Small intestine (tissue), 7 donors: Measurements from ENCODE around the gene ZPR1. TPM values are rescaled to one million over a fixed set of nuclear protein-coding genes. Genes with fewer than 3 reads are reported as not detected.
A peak's percentile ranks its signal among the peaks of the same experiment; 100 is the strongest.

ENCODE experiments used
- DNase-seq, 2 donors: peaks; one replicate each; pipeline versions ENCODE4 v3.0.0 to v3.0.0-alpha.2; 2013
- FAIRE-seq: peaks from 2 replicates; lab custom pipeline; 2012; peaks lifted over from hg19 to GRCh38; lab: Jason Lieb, UNC
- H3K27ac ChIP-seq, 3 donors: one replicate each; pipeline ENCODE4 v1.5.1; 2013; ENCODE audit warnings: low read length in 2 of 3, mild to moderate bottlenecking in 2 of 3, control low read depth in 1 of 3, inconsistent platforms in 1 of 3, low read depth in 1 of 3, moderate library complexity in 1 of 3
- H3K27me3 ChIP-seq, 3 donors: one replicate each; pipeline ENCODE4 v1.6.1; 2013; ENCODE audit warnings: low read length in 3 of 3, inconsistent platforms in 1 of 3; ENCODE audit not compliant: control insufficient read depth in 3 of 3, insufficient read depth in 3 of 3
- H3K36me3 ChIP-seq, 3 donors: one replicate each; pipeline ENCODE4 v1.6.1; 2013; ENCODE audit warnings: low read length in 3 of 3, inconsistent platforms in 1 of 3, low read depth in 1 of 3, mild to moderate bottlenecking in 1 of 3, moderate library complexity in 1 of 3; ENCODE audit not compliant: control insufficient read depth in 3 of 3, insufficient read depth in 2 of 3
- H3K4me1 ChIP-seq, 3 donors: one replicate each; pipeline ENCODE4 v1.6.1; 2013; ENCODE audit warnings: low read length in 2 of 3, inconsistent platforms in 1 of 3, low read depth in 1 of 3, mild to moderate bottlenecking in 1 of 3, moderate library complexity in 1 of 3; ENCODE audit not compliant: control insufficient read depth in 3 of 3, insufficient read depth in 2 of 3
- H3K4me3 ChIP-seq, 3 donors: one replicate each; pipeline ENCODE4 v1.5.1; 2013; ENCODE audit warnings: low read length in 3 of 3, control low read depth in 1 of 3, inconsistent platforms in 1 of 3, low read depth in 1 of 3, mild to moderate bottlenecking in 1 of 3, moderate library complexity in 1 of 3
- H3K9me3 ChIP-seq, 2 donors: one replicate each; pipeline ENCODE4 v1.6.1; 2013; ENCODE audit warnings: low read depth in 1 of 2, low read length in 1 of 2; ENCODE audit not compliant: control insufficient read depth in 2 of 2, insufficient read depth in 1 of 2
- WGBS, 3 donors: extraction: QIAGEN DNeasy Blood & Tissue Kit; methylation state at CpG; one replicate each; pipeline ENCODE4 v1.1.7; 2013; 5-methylcytosine and 5-hydroxymethylcytosine counted together
- polyA plus RNA-seq, 4 donors: library from polyadenylated mRNA; stranded (reverse) in 3 of 4; unstranded in 1 of 4; fragments of 200-250 nt in 3 of 4; fragments of 120-200 nt in 1 of 4; gene quantifications; one replicate each; pipeline versions ENCODE4 v1.2.1 to v1.2.3, GENCODE V29; 2013
- donor health status: healthy with polysubstance abuse.
- donor health status: control.
- donor health status: control.
- donor health status: Bipolar disorder and iron deficiency.
- donor health status: healthy.

ZPR1 gene
- polyA plus RNA-seq, 4 donors = 24.5 to 42.9 (median 28.2) TPM

DNA sequence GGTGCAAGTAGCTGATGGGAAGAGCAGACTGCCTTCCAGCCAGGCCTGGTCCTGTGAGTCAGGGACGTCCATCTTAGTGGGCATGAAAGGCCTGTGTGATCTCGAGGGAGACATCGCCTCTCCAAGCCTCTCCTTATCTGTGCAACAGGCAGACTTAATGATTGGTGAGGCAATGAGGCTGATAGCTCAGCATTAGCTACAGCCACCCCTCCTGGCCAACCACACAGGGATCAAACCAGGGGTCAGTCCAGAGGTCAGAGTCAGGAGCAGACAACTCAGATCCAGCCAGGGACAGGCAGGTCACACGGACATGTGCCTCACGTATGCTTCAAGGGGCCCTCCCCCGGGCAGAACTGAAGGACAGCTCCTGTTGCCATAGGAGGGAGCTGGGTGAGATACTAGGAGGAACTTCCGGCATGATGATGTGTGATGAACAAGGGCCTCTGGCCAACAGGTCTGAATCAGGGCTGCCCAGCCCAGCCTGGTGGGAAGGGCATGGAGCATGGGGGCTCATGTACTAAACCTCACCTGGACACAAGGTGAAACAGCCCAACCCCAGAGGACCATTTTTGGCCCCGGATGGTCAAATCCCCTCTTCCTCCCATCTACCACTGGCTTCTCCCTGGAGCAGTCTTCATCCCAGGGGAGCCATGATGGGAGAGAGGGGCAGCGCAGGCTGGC lies 39.1 kb upstream of the ZPR1 start:
- H3K4me3 ChIP-seq = no peak overlapping the region
- FAIRE-seq (no peak), DNase-seq (peak; percentile 88 to 95)
- peaks cover 0 to 15% (median 0%) of the 10 kb centered on the region in 3 donors for H3K36me3 ChIP-seq
- peaks cover 5 to 82% (median 9%) of the 10 kb centered on the region in 3 donors for H3K4me1 ChIP-seq
- no peaks in the 10 kb centered on the region for H3K27me3 ChIP-seq
- H3K27ac ChIP-seq = peak overlapping the region; percentile 14 to 99 (median 93)
- H3K9me3 ChIP-seq = no peaks in the 10 kb centered on the region
- WGBS, 3 donors = 35 to 66% (median 50%) methylated on average over 9 of the region's 9 CpGs

GRCh38 chr11:116825854-116826750 lies 38.3 kb upstream of the ZPR1 start:
- WGBS, 3 donors = 48 to 72% (median 62%) methylated on average over 22 of the region's 22 CpGs
- H3K4me1 ChIP-seq = peaks cover 5 to 77% (median 9%) of the 10 kb centered on the region in 3 donors
- no peak for FAIRE-seq
- H3K27ac ChIP-seq = peak overlapping the region; percentile 7 to 93 (median 85)
- H3K9me3 ChIP-seq = peaks cover 0 to 5% of the 10 kb centered on the region in 2 donors
- H3K27me3 ChIP-seq = no peaks in the 10 kb centered on the region
- H3K36me3 ChIP-seq = peaks cover 0 to 19% (median 4%) of the 10 kb centered on the region in 3 donors
- no peak overlapping the region for H3K4me3 ChIP-seq
- peak; percentile 26 to 81 for DNase-seq

DNA sequence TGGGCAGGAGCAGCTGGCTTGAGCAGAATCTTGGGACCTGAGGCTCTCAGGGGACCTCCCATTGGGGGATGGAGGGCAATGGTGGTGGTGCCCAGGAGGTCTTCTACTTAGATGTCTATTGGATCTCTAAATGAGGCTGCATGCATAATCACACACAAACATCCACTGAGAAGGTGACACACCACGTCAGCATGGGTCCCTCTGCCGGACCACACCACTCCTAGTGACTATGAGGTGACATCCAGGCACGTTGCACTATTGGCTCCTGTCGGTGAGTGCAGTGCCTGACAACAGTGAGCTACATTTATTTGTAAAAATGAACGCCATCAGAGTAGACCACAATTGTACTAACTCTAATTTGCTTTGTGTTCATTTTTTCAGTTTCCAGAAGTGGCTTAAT lies 37.6 kb upstream of the ZPR1 start:
- no peaks in the 10 kb centered on the region for H3K27me3 ChIP-seq
- peaks cover 0 to 26% (median 9%) of the 10 kb centered on the region in 3 donors for H3K36me3 ChIP-seq
- DNase-seq (no peak), FAIRE-seq (no peak)
- WGBS, 3 donors = 78 to 84% (median 81%) methylated on average over 5 of the region's 5 CpGs
- peaks cover 5 to 75% (median 9%) of the 10 kb centered on the region in 3 donors for H3K4me1 ChIP-seq
- peak overlapping the region in 2 of 3 donors; percentile 85 to 93 for H3K27ac ChIP-seq
- H3K4me3 ChIP-seq = no peak overlapping the region
- peaks cover 0 to 5% of the 10 kb centered on the region in 2 donors for H3K9me3 ChIP-seq

DNA sequence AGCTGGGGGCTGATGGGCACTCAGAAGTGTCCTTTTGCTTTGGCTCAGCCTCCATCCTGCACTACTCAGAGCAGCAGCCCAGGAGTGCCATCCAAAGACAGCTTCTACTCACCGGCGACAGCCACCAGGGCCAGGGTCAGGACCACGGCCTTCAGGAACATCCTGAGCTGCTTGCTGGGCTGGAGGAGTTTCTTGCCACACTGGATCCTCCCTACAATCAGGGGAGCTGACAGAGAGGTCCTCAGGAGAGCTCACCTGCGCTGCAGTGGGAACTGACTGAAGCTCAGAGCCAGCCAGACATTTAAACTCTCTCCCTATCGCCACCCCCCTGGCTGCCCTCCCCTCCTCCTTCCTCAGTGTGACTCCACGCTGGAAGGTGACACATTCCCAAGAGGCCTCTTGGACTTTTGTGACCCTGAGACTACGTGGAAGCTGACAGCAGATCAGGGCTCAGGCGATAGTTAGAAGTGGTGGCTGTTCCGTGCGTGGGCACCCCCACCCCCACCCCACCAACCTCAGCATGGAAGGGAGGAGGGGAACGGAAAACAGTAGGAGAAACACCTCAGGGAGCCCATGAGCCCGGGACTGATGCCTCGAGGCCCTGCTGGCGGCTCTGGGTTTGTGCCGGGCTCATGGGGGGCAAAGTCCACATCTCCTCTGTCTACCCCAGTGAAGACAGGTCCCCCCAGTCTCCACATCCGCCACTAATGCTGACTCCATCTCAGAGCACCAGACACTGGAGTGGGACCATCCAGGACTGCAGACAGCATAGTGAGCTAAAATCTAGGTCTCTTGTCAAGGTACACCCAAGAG lies 35.4 kb upstream of the ZPR1 start, which contains the start of gene APOA4:
Gene APOA4, minus strand, starts transcription at position 274 of the 813 bp plus-strand sequence. Its CDS starts 113 bp downstream, at position 161.
- Histone ChIP-seq H3K27me3 (no peaks in the 10 kb centered on the region), H3K4me1 (peaks cover 0 to 58% (median 6%) of the 10 kb centered on the region in 3 donors), H3K9me3 (peaks cover 0 to 5% of the 10 kb centered on the region in 2 donors), H3K4me3 (peak within 1 kb of the TSS in 2 of 3 donors; percentile 55), H3K36me3 (peaks cover 0 to 41% (median 9%) of the 10 kb centered on the region in 3 donors), H3K27ac (peak within 1 kb of the TSS in 2 of 3 donors; percentile 89 to 94)
- DNase-seq = peak; percentile 85 to 88
- WGBS, 3 donors = 36 to 69% (median 51%) methylated on average over 14 to 16 of the region's 16 CpGs
- no peak for FAIRE-seq

GRCh38 chr11:116822575-116822974 lies 34.8 kb upstream of the ZPR1 start:
- H3K27me3 ChIP-seq = no peaks in the 10 kb centered on the region

DNA sequence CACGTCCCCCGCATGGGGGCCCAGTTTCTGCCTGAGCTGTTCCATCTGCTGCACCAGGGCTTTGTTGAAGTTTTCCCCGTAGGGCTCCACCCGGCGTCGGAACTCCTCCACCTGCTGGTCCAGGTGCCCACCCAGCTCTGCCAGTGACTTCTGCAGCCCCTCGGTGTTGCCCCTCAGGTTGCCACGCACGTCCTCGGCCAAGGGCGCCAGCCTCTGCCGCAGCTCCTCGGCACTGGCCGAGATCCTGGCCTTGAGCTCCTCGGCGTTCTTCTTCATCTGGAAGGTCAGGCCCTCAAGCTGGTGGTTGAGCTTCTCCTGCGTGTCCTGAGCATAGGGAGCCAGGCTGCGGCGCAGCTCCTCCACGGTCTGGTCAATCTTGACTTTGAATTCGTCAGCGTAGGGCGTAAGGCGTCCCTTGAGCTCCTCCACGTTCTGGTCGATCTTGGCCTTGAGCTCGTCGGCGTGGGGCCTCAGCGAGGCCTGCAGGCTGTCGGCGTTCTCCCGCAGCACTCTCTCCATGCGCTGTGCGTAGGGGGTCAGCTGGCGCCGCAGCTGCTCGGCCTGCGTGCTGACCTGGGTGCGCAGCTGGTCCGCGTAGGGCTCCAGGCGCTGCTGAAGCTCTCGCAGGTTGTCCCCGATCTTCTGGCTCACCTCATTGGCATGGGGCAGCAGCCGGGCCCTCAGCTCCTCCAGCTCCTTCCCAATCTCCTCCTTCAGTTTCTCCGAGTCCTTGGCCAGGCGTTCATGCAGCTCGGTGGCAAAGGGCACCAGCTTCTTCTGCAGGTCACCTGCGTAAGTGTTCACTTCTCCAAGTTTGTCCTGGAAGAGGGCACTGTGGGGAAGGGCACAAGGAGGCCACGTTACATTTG lies 33.5 kb upstream of the ZPR1 start:
- 89 to 94% (median 91%) methylated on average over 50 to 51 of the region's 51 CpGs for WGBS, 3 donors
- peak overlapping the region in 2 of 3 donors; percentile 55 for H3K4me3 ChIP-seq
- no peak for FAIRE-seq

More at GRCh38 chr11:116822575-116822974, 34.8 kb upstream of the ZPR1 start:
- DNase-seq = peak in 1 of 2 donors; percentile 16
- peak overlapping the region in 2 of 3 donors; percentile 55 for H3K4me3 ChIP-seq
- H3K36me3 ChIP-seq = peaks cover 0 to 41% (median 9%) of the 10 kb centered on the region in 3 donors
- FAIRE-seq = no peak
- peaks cover 0 to 51% (median 5%) of the 10 kb centered on the region in 3 donors for H3K4me1 ChIP-seq
- H3K9me3 ChIP-seq = peaks cover 0 to 5% of the 10 kb centered on the region in 2 donors
- H3K27ac ChIP-seq = peak overlapping the region in 2 of 3 donors; percentile 89 to 94
- 74 to 78% (median 75%) methylated on average over 5 of the region's 5 CpGs for WGBS, 3 donors

GRCh38 chr11:116819049-116819448 lies 31.2 kb upstream of the ZPR1 start:
- Histone ChIP-seq H3K27ac (peak overlapping the region in 1 of 3 donors; percentile 94), H3K9me3 (peaks cover 0 to 5% of the 10 kb centered on the region in 2 donors), H3K4me1 (peaks cover 0 to 31% (median 0%) of the 10 kb centered on the region in 3 donors), H3K27me3 (no peaks in the 10 kb centered on the region), H3K4me3 (peak overlapping the region in 1 of 3 donors; percentile 55), H3K36me3 (peaks cover 0 to 41% (median 9%) of the 10 kb centered on the region in 3 donors)
- FAIRE-seq (no peak), DNase-seq (peak; percentile 33 to 51)
- WGBS, 3 donors = 81 to 88% (median 87%) methylated on average over 9 of the region's 9 CpGs

More for the DNA sequence above, 33.5 kb upstream of the ZPR1 start:
- Histone ChIP-seq H3K36me3 (peaks cover 0 to 41% (median 9%) of the 10 kb centered on the region in 3 donors), H3K27me3 (no peaks in the 10 kb centered on the region), H3K9me3 (peaks cover 0 to 5% of the 10 kb centered on the region in 2 donors), H3K4me1 (peaks cover 0 to 38% (median 0%) of the 10 kb centered on the region in 3 donors), H3K27ac (peak overlapping the region in 2 of 3 donors; percentile 89 to 94)
- peak in 1 of 2 donors; percentile 11 for DNase-seq
